OCI-LY3 (cell line): Measurements from ENCODE around the gene PCED1B.
A peak's percentile ranks its signal among the peaks of the same experiment; 100 is the strongest.

ENCODE experiments used
- H2AFZ ChIP-seq: fragments of 200-600, 300-600 bp; shearing (Covaris generic); 2 replicates; pipeline ENCODE4 v1.6.0; 2014; ENCODE audit warnings: antibody characterized with exemption, low read depth, low read length
- H3K27ac ChIP-seq: fragments of 200-600, 300-600 bp; sonication (generic); 2 replicates; pipeline ENCODE4 v1.5.1; 2014; ENCODE audit warnings: mild to moderate bottlenecking, low read length, moderate library complexity, mixed read lengths
- H3K27me3 ChIP-seq: fragments of 200-600, 300-600 bp; sonication (generic); 2 replicates; pipeline ENCODE4 v1.6.1; 2014; ENCODE audit warnings: low read depth, low read length, mixed read lengths
- H3K36me3 ChIP-seq: fragments of 200-600, 300-600 bp; sonication (generic); replicated peaks from 2 replicates; pipeline ENCODE3; 2014; ENCODE audit warnings: low read depth, low read length, mixed read lengths
- H3K4me1 ChIP-seq: fragments of 300-600, 200-600 bp; sonication (generic); 2 replicates; pipeline ENCODE4 v1.6.1; 2014; ENCODE audit warnings: low read length, mixed read lengths
- H3K4me2 ChIP-seq: fragments of 200-600, 300-600 bp; sonication (generic); 2 replicates; pipeline ENCODE4 v1.6.1; 2014; ENCODE audit warnings: low read length, mixed read lengths
- H3K4me3 ChIP-seq: fragments of 300-600, 200-600 bp; sonication (generic); 2 replicates; pipeline ENCODE4 v1.5.1; 2014; ENCODE audit warnings: antibody characterized with exemption, mild to moderate bottlenecking, low read length, moderate library complexity
- H3K79me2 ChIP-seq: fragments of 300-600, 200-600 bp; shearing (Covaris generic); 2 replicates; pipeline ENCODE4 v1.6.1; 2014; ENCODE audit warnings: mild to moderate bottlenecking, low read length, mixed read lengths
- H3K9ac ChIP-seq: fragments of 300-600, 200-600 bp; shearing (Covaris generic); 2 replicates; pipeline ENCODE4 v1.6.0; 2014; ENCODE audit warnings: mild to moderate bottlenecking, low read length, moderate library complexity
- H3K9me3 ChIP-seq: fragments of 200-600, 300-600 bp; shearing (Covaris generic); 2 replicates; pipeline ENCODE4 v1.6.1; 2014; ENCODE audit warnings: low read length, mixed read lengths; ENCODE audit not compliant: insufficient read depth
- H4K20me1 ChIP-seq: fragments of 200-600, 300-600 bp; sonication (generic); 2 replicates; pipeline ENCODE4 v1.6.1; 2016; ENCODE audit warnings: low read length, mixed read lengths; ENCODE audit not compliant: insufficient read depth
- CTCF ChIP-seq: fragments of 200-600, 300-600 bp; sonication (generic); IDR thresholded peaks from 2 replicates; pipeline ENCODE4 v1.5.1; 2014; ENCODE audit warnings: antibody characterized with exemption, low read length, low read depth
- EZH2phosphoT487 ChIP-seq: fragments of 200-600 bp; shearing (Covaris generic); IDR thresholded peaks from 2 replicates; pipeline ENCODE4 v1.6.1; 2018; ENCODE audit warnings: antibody characterized with exemption, mixed run types, low read depth

Gene PCED1B

GRCh38 chr12:47078733-47079467 is 521 bp upstream of the PCED1B start:
- H3K27ac ChIP-seq = peak overlapping the region; percentile 73
- peak overlapping the region; percentile 48; the same call in 1 of the 2 replicates for H2AFZ ChIP-seq
- H3K9me3 ChIP-seq = no peaks in the 10 kb centered on the region
- no peaks in the 10 kb centered on the region for H3K27me3 ChIP-seq
- no peaks in the 10 kb centered on the region for H4K20me1 ChIP-seq
- H3K79me2 ChIP-seq = peaks cover 37% of the 10 kb centered on the region
- peak overlapping the region; percentile 94 for H3K9ac ChIP-seq
- H3K4me3 ChIP-seq = peak overlapping the region; percentile 88
- peaks cover 41% of the 10 kb centered on the region for H3K4me1 ChIP-seq
- H3K36me3 ChIP-seq = peaks cover 29% of the 10 kb centered on the region
- TF ChIP-seq EZH2phosphoT487 (no peak), CTCF (no peak)
- peak overlapping the region; percentile 86 for H3K4me2 ChIP-seq

- Histone ChIP-seq H3K4me1 (peaks cover 53% of the 10 kb centered on the region), H3K79me2 (peaks cover 37% of the 10 kb centered on the region), H2AFZ (0 out of 2 replicates have a peak overlapping the region, but pooled peaks have one; percentile 1), H3K4me2 (peak overlapping the region; percentile 74), H3K27me3 (no peaks in the 10 kb centered on the region), H3K9me3 (no peaks in the 10 kb centered on the region), H4K20me1 (no peaks in the 10 kb centered on the region), H3K4me3 (peak overlapping the region; percentile 88), H3K27ac (peak overlapping the region; percentile 73), H3K9ac (peak overlapping the region; percentile 94), H3K36me3 (peaks cover 29% of the 10 kb centered on the region)
- TF ChIP-seq CTCF = no peak
Observed at GRCh38 chr12:47079981-47080724, 732 bp downstream of the PCED1B start.

DNA sequence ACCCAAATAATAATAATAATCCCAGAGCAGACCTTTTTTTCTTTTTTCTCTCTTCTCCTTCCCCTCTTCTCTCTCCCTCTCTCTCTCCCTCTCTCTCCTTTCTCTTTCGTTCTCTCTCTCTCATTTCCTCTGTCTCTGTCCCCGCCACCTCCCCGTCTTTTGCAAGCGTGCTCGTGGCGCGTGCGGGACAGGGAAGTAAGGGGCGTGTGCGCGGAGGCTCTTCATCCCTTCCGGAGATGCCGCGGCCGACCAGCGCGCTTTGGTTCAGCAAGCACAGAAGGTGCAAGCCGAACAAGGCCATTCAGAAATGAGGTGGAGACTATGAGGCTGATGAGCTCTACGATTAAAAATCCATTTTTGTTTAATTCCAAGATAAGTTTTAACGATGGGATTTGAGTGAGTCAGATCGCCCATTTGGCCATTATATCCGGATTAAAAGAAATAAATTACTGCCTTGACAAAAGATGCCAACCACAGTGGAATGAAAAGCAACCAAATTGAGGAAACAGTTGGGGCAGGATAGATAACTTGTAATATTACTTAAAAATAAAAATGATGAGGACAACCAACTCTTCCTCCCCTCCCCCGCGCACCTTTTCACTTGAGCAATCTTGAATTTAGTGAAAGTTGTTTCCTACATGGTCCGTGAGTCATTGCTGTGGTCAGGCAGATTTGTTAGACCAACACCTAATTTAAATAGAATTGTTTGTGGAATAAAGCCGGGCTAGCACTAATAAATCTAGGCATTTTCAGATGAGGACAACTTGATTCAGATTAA is 1.5 kb downstream of the PCED1B start:
- Histone ChIP-seq H3K9me3 (no peaks in the 10 kb centered on the region), H3K27ac (peak overlapping the region; percentile 73), H3K4me3 (peak overlapping the region; percentile 88), H3K9ac (peak overlapping the region; percentile 94), H3K4me2 (peak overlapping the region; percentile 74), H2AFZ (no peak overlapping the region), H3K4me1 (peaks cover 61% of the 10 kb centered on the region), H3K79me2 (peaks cover 35% of the 10 kb centered on the region), H4K20me1 (no peaks in the 10 kb centered on the region), H3K36me3 (peaks cover 27% of the 10 kb centered on the region), H3K27me3 (no peaks in the 10 kb centered on the region)
- TF ChIP-seq CTCF (no peak), EZH2phosphoT487 (no peak)

DNA sequence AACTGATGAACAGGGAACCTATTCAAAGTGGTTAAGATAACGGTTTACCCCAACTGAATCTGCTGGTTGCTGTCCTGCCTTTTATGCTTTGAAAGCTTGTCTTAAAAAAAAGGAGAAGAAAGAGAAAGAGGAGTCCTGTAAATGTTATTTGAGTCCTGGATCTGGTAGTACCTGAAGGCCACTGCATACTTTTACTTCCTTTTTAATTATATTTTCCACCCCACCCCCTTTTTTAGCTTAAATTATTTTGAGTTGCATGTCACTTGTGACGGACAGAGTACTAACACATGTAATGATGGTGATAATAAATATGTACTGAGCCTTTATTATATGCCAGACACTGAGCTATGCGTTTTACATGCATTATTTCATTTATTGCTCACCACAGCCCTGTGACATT is 2.9 kb downstream of the PCED1B start:
- Histone ChIP-seq H3K9ac (no peak overlapping the region), H3K36me3 (peaks cover 19% of the 10 kb centered on the region), H3K79me2 (peaks cover 31% of the 10 kb centered on the region), H2AFZ (no peak overlapping the region), H3K4me3 (no peak overlapping the region), H4K20me1 (no peaks in the 10 kb centered on the region), H3K27ac (no peak overlapping the region), H3K9me3 (no peaks in the 10 kb centered on the region), H3K27me3 (no peaks in the 10 kb centered on the region), H3K4me2 (no peak overlapping the region), H3K4me1 (peaks cover 64% of the 10 kb centered on the region)
- TF ChIP-seq EZH2phosphoT487 (no peak), CTCF (no peak)
